Duodenal mucosa (tissue), 2 donors: ENCODE results near the gene SELENON.

Experiments
- H3K27ac ChIP-seq: one replicate; pipeline ENCODE4 v1.7.0; 2013; ENCODE audit warnings: low read depth, low read length
- H3K27me3 ChIP-seq, 2 donors: one replicate each; pipeline ENCODE4 v1.7.0; 2013; ENCODE audit warnings: low read length in 2 of 2, control low read depth in 1 of 2; ENCODE audit not compliant: insufficient read depth in 2 of 2, control insufficient read depth in 1 of 2
- H3K36me3 ChIP-seq, 2 donors: one replicate each; pipeline ENCODE4 v1.7.0; 2013; ENCODE audit warnings: low read length in 2 of 2, control low read depth in 1 of 2; ENCODE audit not compliant: insufficient read depth in 2 of 2, control insufficient read depth in 1 of 2
- H3K4me1 ChIP-seq, 2 donors: one replicate each; pipeline ENCODE4 v1.7.0; 2013; ENCODE audit warnings: low read length in 2 of 2, control low read depth in 1 of 2; ENCODE audit not compliant: insufficient read depth in 2 of 2, control insufficient read depth in 1 of 2
- H3K4me3 ChIP-seq, 2 donors: one replicate each; pipeline ENCODE4 v1.7.0; 2013; ENCODE audit warnings: low read length in 2 of 2, low read depth in 1 of 2
- H3K9ac ChIP-seq, 2 donors: one replicate each; pipeline ENCODE4 v1.7.0; 2013; ENCODE audit warnings: low read length in 2 of 2, low read depth in 1 of 2
- H3K9me3 ChIP-seq, 2 donors: one replicate each; pipeline ENCODE4 v1.7.0; 2013; ENCODE audit warnings: low read length in 2 of 2, control low read depth in 1 of 2; ENCODE audit not compliant: control insufficient read depth in 1 of 2

The SELENON gene

GRCh38 chr1:25799935-25800702 is at the start of gene SELENON:
TSS of gene SELENON (plus strand) at chr1:25800193. CDS start at chr1:25800231, 38 bp downstream.
- H3K27me3 ChIP-seq: no peaks in the 10 kb centered on the region
- H3K36me3 ChIP-seq: peaks cover 0 to 3% of the 10 kb centered on the region in 2 donors
- H3K9ac ChIP-seq: peak within 1 kb of the TSS; percentile 54 to 77
- H3K9me3 ChIP-seq: no peaks in the 10 kb centered on the region
- peak within 1 kb of the TSS; percentile 3 for H3K27ac ChIP-seq
- peak within 1 kb of the TSS; percentile 72 to 76 for H3K4me3 ChIP-seq
- H3K4me1 ChIP-seq: peaks cover 12 to 30% of the 10 kb centered on the region in 2 donors

- H3K4me3 ChIP-seq: no peak overlapping the region
- H3K9me3 ChIP-seq: no peaks in the 10 kb centered on the region
- H3K27me3 ChIP-seq: no peaks in the 10 kb centered on the region
- no peak overlapping the region for H3K27ac ChIP-seq
- H3K9ac ChIP-seq: no peak overlapping the region
- H3K36me3 ChIP-seq: no peaks in the 10 kb centered on the region
- no peaks in the 10 kb centered on the region for H3K4me1 ChIP-seq
Observed at GRCh38 chr1:25750923-25751605, 48.9 kb upstream of the SELENON start.

- H3K4me3 ChIP-seq: no peak overlapping the region
- H3K27me3 ChIP-seq: peaks cover 0 to 7% of the 10 kb centered on the region in 2 donors
- no peaks in the 10 kb centered on the region for H3K9me3 ChIP-seq
- no peak overlapping the region for H3K27ac ChIP-seq
- H3K9ac ChIP-seq: no peak overlapping the region
- no peaks in the 10 kb centered on the region for H3K36me3 ChIP-seq
- H3K4me1 ChIP-seq: no peaks in the 10 kb centered on the region
Observed at GRCh38 chr1:25754470-25755181, 45.4 kb upstream of the SELENON start.

GRCh38 chr1:25755475-25756125 is 44.4 kb upstream of the SELENON start:
- Histone ChIP-seq H3K9me3 (no peaks in the 10 kb centered on the region), H3K27ac (no peak overlapping the region), H3K9ac (no peak overlapping the region), H3K4me3 (no peak overlapping the region), H3K36me3 (no peaks in the 10 kb centered on the region), H3K4me1 (no peaks in the 10 kb centered on the region), H3K27me3 (peaks cover 0 to 7% of the 10 kb centered on the region in 2 donors)

- Histone ChIP-seq H3K27me3 (peaks cover 0 to 7% of the 10 kb centered on the region in 2 donors), H3K27ac (no peak overlapping the region), H3K4me3 (no peak overlapping the region), H3K9me3 (no peaks in the 10 kb centered on the region), H3K4me1 (no peaks in the 10 kb centered on the region), H3K9ac (no peak overlapping the region), H3K36me3 (no peaks in the 10 kb centered on the region)
Observed at GRCh38 chr1:25756215-25756614, 43.8 kb upstream of the SELENON start.

GRCh38 chr1:25757151-25757845 is 42.7 kb upstream of the SELENON start:
- Histone ChIP-seq H3K27ac (no peak overlapping the region), H3K4me1 (no peaks in the 10 kb centered on the region), H3K36me3 (no peaks in the 10 kb centered on the region), H3K27me3 (peaks cover 0 to 7% of the 10 kb centered on the region in 2 donors), H3K9me3 (no peaks in the 10 kb centered on the region), H3K4me3 (no peak overlapping the region), H3K9ac (no peak overlapping the region)

- H3K4me3 ChIP-seq: no peak overlapping the region
- H3K27me3 ChIP-seq: peaks cover 0 to 7% of the 10 kb centered on the region in 2 donors
- no peaks in the 10 kb centered on the region for H3K4me1 ChIP-seq
- H3K9ac ChIP-seq: no peak overlapping the region
- H3K9me3 ChIP-seq: no peaks in the 10 kb centered on the region
- H3K36me3 ChIP-seq: no peaks in the 10 kb centered on the region
- no peak overlapping the region for H3K27ac ChIP-seq
Observed at GRCh38 chr1:25757846-25758185, 42.2 kb upstream of the SELENON start.

GRCh38 chr1:25758466-25759070 is 41.4 kb upstream of the SELENON start:
- no peak overlapping the region for H3K9ac ChIP-seq
- peaks cover 0 to 7% of the 10 kb centered on the region in 2 donors for H3K27me3 ChIP-seq
- H3K36me3 ChIP-seq: no peaks in the 10 kb centered on the region
- H3K4me3 ChIP-seq: no peak overlapping the region
- H3K27ac ChIP-seq: no peak overlapping the region
- no peaks in the 10 kb centered on the region for H3K9me3 ChIP-seq
- H3K4me1 ChIP-seq: no peaks in the 10 kb centered on the region

- no peak overlapping the region for H3K9ac ChIP-seq
- no peak overlapping the region for H3K27ac ChIP-seq
- peaks cover 0 to 7% of the 10 kb centered on the region in 2 donors for H3K27me3 ChIP-seq
- no peaks in the 10 kb centered on the region for H3K4me1 ChIP-seq
- no peak overlapping the region for H3K4me3 ChIP-seq
- H3K9me3 ChIP-seq: no peaks in the 10 kb centered on the region
- no peaks in the 10 kb centered on the region for H3K36me3 ChIP-seq
Observed at GRCh38 chr1:25760122-25760719, 39.8 kb upstream of the SELENON start.
